AML-193 (cell line): ENCODE results near the gene EPB41L2.
"Not testable (repeated sequence)": the region's sequence is repeated elsewhere in the genome, so short reads cannot be mapped to it uniquely, and the experiment has no call there.

Source experiments
- DNase-seq, 2 experiments: peaks; one replicate each; lab custom pipeline; 2025; lab: John Stamatoyannopoulos, UW

The EPB41L2 gene

GRCh38 chr6:130837067-130837466 lies 226.0 kb downstream of the EPB41L2 start:
- DNase-seq: no peak

- DNase-seq: no peak
Observed at GRCh38 chr6:130836055-130836640, 226.9 kb downstream of the EPB41L2 start.

DNA sequence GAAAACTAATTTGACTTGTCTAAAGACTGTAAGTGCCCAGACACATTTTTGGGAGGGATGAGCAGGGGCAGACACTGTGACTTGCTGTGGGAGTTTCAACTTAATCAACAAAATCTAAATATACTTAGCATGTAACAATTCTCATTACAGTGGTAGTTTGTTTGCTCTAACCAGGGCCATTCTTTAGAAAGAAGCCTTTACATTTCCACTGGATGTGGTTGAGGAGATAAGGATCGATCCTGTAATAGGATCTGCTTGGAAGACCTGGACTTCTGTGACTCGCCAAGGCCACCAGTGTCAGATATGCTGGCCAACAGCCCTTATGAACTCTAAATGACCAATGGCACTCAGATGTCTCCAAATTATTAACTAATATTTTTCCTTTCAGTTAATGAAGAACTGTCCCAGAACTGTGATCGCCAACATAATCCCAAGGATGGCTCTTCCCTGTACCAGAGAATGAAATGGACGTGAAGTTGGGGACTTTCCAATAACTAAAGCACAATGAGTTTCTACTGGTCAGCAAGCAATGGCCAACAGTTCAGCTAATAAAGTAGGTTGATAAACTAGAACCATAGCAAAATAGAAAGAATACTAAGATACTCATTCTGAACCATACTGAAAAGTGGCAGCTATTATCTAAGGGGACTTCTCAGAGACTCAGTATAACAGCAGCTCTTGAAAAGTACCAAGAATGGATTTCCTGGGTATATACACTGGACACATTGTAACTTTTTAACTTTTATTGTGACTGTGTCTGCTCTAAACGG lies 228.4 kb downstream of the EPB41L2 start:
- DNase-seq: no peak

DNA sequence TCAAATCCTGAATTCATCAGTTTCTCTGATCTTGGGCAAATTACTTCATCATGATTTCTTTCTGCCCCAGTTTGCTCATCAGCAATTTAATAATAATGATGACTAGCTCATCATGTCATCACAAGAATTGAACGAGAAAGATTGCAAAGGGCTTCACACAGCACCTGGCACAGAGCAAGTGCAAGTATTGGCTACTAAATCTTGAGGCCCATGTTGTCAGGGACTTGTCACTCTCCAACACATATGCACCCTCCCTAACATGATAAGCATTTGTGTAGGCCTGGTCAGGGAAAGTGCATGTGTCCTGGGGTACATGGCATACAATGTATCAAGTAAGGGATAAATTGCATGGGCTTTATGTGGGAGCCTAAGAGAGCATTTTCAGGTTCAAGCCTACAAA lies 229.5 kb downstream of the EPB41L2 start:
- no peak for DNase-seq

DNA sequence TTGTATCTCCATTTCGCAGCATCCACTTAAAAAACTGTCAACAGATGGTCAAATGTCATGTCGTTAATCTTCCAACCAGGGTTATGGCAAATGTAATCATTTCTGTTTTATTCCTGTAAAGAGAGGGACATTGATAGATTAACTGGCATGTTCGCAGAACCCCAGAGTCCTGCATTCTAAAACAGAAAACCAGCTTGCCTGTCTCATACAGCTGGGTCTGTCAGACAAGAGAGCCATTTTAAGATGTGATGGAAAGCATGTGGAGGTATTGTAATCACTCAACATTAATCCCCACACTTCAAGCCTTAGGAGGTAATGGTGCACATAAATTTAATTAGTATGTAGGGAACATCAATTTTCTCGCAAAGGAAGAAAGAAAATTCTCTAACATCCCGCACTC lies 231.4 kb downstream of the EPB41L2 start:
- no peak for DNase-seq

GRCh38 chr6:130829333-130829910 lies 233.6 kb downstream of the EPB41L2 start:
- DNase-seq: peak; percentile 81 to 84

DNA sequence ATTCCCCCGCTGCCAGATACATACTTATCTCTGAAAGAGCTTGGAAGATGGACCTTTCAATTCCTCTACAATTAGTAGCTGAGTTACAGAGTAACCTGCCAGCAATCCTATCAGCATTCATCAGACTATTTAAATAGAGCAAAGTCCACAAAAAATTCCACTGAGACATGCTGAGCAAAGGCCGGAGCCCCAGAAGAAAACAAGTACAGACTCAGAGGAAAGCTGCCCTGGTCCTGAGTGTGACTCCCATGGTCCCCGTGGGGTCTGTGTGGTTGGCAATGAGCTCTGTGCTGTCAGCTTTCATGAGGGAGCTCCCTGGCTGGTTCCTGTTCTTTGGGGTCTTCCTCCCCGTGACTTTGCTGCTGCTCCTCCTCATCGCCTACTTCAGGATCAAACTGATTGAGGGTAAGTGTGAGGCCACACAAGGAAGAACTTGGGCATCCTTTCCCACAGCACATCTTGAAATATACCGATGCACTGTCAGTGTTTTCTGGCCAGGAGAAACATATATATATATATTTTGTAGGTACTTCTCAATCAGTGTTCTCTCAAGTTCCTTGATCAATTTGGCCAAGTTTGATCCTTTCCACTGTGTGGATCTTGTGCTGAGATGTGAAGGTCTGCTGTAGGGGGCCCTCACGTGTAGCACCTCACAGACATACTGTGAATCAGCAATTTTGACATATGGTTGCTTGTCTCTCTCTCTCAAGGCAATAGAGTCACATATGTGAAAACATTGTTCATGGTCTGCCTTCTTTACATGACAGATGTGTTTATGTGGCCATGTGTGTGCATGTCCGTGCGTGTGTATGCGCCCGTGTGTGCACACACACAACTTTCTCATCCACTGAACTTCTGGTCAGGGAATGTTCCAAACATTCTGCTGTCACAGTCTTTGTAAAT lies 235.5 kb downstream of the EPB41L2 start, which contains the start of gene SMLR1:
Gene SMLR1 (plus strand): TSS at position 160 of the 903 bp plus-strand sequence. CDS start 8 bp downstream, at position 168.
- DNase-seq: no peak

GRCh38 chr6:130826442-130827246 lies 236.4 kb downstream of the EPB41L2 start:
- no peak for DNase-seq

DNA sequence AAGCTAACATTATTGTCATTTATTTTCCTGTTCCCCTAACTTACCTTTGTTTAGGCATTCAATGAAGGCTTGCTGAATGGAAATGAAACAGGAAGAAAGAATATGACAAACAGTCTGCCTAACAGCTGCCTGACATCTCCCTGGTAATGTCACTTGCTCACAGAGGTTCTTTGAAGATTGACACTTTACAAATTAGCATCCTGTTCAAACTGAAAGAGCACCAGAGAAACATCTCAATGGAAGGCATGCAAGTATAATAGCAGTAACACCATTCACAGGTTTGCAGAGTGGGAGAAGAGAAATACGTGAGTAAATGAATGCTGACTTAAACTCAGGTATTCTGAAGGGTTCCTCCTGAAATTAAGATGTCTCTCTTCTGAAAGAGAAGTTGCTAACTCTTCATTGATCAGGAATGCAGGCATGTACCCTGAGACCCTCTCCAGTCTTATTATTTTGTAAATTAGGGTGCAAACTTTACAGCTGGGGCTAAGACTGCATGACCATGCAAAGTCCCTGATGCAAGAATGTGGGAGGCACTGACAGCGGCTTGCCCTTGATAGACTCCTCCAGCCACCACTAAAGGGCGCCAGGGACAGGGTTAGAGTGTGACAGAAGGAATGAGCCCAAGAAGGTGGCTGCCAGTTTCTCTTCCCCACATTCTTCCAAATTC lies 237.1 kb downstream of the EPB41L2 start:
- no peak for DNase-seq

DNA sequence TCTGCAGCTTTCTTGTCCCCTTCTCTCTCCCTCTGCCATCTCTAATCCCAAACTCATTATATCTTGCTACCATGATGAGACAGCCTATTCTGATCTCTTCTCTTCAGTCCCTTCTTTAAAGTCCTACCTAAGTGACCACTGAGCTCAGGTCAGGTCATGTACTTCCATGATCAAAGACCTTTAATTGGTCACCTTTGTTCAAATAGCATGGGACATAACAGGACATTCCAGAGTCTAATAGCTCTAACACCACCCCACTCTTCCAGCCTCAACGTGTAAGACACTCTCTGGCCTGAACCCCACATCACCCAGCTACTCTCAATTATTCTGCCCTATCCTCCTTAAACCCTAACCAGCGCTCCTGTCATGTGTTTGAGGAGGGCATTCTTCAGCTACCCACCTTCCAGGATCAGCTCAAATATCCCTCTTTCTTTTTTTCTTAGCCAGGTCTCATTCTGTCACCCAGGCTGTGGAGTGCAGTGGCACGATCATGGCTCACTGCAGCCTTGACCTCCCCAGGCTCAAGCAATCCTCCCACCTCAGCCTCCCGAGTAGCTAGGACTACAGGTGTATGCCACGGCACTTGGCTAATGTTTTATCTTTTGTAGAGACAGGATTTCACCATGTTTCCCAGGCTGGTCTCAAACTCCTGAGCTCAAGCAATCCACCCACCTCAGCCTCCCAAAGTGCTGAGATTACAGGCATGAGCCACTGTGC lies 237.9 kb downstream of the EPB41L2 start:
- no peak for DNase-seq

- DNase-seq: no peak
Observed at GRCh38 chr6:130822736-130823135, 240.3 kb downstream of the EPB41L2 start.

DNA sequence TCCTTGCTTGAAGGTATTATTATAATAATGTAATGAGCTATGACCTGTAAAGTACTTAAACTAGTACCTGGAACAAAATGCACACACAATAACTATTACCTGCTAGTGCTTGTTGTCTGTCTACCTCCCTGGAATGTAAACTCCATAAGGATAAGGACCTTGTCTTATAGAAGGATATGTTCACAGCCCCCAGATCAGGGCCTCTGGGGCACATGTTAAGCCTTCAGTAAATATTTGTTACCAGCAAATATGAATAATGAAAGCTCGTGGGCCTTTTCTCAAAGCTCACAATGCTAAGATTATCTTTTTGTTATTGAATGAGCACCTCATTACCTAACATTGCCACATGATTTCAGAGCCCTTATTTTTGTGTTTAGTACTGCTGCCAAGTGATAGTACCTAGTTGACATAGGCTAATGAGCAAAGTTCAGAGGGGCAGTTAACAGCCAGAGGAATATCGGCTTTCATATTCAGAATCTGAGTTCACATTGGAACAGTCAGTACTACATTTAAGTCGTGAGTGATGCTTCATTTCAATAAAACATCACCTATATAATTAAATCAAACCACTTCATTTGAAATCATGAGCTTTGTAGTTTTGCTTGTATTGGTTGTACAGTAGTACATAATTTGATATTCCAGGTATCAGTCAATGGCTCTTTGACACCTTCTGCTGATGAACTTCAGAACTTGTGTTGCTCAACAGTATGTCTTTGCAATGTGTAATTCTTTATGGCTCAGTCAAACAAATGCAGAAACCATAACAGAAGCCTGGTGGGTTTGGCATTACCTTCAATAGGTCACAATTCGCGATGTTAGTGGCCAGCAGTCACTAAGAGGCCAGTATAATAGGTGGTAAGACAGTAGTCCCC lies 247.6 kb downstream of the EPB41L2 start:
- DNase-seq: no peak

DNA sequence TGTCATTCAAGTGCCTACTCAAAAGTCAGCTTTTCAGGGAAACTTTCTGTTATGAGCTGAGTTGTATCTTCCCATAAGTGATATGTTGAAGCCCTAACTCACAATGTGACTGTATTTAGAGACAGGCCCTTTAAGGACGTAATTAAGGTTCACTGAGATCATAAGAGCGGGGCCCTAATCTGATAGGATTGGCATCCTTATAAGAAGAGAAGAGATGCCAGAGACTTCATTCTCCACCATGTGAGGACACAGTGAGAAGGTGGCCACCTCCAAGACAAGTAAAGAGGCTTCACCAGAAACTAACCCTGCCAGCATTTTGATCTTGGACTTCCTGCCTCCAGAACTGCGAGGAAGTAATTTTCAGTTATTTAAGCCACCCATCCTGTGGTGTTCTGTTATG lies 248.5 kb downstream of the EPB41L2 start:
- DNase-seq: no peak

DNA sequence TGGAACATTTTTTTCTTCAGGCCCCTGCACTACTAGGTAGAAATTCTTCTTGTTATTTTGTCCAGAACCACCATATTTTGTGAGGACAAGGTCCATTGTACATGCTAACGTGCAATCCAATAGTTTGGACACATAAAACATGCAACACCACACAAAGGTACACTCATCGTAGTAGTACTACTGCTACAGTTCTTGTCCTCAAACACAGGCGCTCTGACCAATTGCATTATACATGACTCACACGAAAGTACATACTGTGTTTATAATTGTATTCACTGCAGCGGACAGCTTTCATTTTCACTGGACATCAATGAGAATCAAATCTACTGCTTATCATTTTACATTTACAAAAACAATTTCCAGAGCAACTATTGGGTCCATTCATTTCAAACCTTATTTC lies 251.1 kb downstream of the EPB41L2 start:
- no peak for DNase-seq

- DNase-seq: no peak
Observed at GRCh38 chr6:130810307-130811030, 252.6 kb downstream of the EPB41L2 start.

DNA sequence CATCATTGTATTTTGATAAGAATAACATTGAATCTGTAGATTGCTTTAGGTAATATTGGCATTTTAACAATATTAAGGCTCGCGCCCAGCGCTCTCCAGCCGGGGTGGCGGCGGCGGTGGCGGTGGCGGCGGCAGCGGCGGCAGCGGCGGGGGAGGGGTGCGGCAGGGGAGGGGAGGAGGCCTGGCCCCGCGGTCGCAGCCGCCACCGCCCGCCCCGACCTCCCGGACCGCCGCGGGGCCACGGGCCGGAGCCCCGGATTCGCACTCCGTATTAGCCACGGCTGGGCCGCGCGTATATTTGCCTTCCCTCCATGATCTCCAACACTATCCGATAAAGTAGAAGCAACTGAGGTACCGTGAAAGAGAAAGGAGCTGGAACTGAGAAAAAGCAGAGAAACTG lies 261.7 kb downstream of the EPB41L2 start:
- DNase-seq: not testable (repeated sequence)

- DNase-seq: no peak
Observed at GRCh38 chr6:130797061-130797460, 266.0 kb downstream of the EPB41L2 start.

DNA sequence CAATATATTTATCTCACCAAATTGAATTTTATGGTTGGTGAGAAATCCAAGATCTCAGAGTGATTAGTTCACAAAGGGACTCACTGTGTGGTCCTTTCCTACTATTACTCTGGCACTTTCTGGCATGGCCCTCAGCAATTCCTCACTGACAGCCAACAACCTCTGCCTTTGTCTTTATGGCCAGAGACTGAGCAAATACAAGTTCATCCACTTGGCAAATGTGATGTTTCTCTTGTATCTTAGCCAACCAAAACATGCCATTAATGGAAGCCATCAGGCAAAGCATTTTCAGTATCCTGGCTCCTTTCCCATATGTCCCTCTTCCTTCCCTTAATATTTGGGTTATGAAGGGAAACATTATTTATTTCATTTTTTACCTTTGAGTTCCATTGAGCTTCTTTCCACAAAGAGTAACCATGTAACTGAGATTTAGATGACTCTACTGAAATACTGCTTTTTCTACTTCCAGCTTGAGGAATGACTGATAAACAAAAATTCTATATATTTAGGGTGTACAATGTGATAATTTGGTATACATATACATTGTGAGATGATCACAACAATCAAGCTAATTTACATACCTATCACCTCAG lies 266.6 kb downstream of the EPB41L2 start:
- no peak for DNase-seq
